Mucosa of descending colon (tissue), 3 donors: Measurements from ENCODE around the gene CCDC3. TPM values are rescaled to one million over a fixed set of nuclear protein-coding genes. Genes with fewer than 3 reads are reported as not detected.

Source experiments
- ATAC-seq: fragments of 200-7000 bp; cut with Tn5 transposase; one replicate; pipeline ENCODE4 v1.9.1; 2020; ENCODE audit warnings: mild to moderate bottlenecking, moderate library complexity
- DNase-seq, 3 donors: peaks; one replicate each; pipeline ENCODE4 v3.0.0-alpha.2; 2020
- H3K36me3 ChIP-seq: fragments of 200-600 bp; one replicate; pipeline ENCODE4 v1.8.0; 2021; ENCODE audit warnings: low read depth, mild to moderate bottlenecking
- H3K4me1 ChIP-seq: fragments of 200-600 bp; one replicate; pipeline ENCODE4 v1.8.0; 2021; ENCODE audit warnings: low read depth, mild to moderate bottlenecking
- H3K4me3 ChIP-seq: fragments of 200-600 bp; one replicate; pipeline ENCODE4 v1.8.0; 2021; ENCODE audit warnings: mild to moderate bottlenecking
- H3K9me3 ChIP-seq: fragments of 200-600 bp; one replicate; pipeline ENCODE4 v1.8.0; 2021; ENCODE audit warnings: mild to moderate bottlenecking
- intact Hi-C, 2 donors: fragments of 100-400 bp; cut with DNase I in 1 of 2; cut with micrococcal nuclease in 1 of 2; formaldehyde crosslinking; loops; one replicate each; pipeline versions ENCODE4 v1.11.0 to v1.11.1; 2022; cut with DNase I, micrococcal nuclease
- total RNA-seq, 3 donors: library from RNA; stranded (reverse); fragmentation: NEBNext Ultra II Directional in 2 of 3; extraction: Animal tissue kit (Norgen Biotek cat#: 25700) in 2 of 3; gene quantifications; one replicate each; pipeline versions ENCODE4 v1.2.1 to v1.2.4, GENCODE V29; 2021 to 2023
- TF ChIP-seq, protein P1 (sequence below): fragments of 200-600 bp; IDR thresholded peaks from one replicate; pipeline ENCODE4 v1.8.0; 2022; ENCODE audit warnings: antibody characterized with exemption, mild to moderate bottlenecking
- donor health status: DM: no; HTN: no; CAD: no; lungs with moderate emphysema.
- donor health status: DM: no; HTN: no; CAD: no.
- donor health status: DM: no; HTN: yes; CAD: no.

CCDC3 gene
- total RNA-seq, 3 donors from 2014 or later = 0.84 to 3.3 (median 2.3) TPM

- DNase-seq (no peak), ATAC-seq (no peak)
- H3K9me3 ChIP-seq = no peaks in the 10 kb centered on the region
- TF ChIP-seq, protein P1, sequence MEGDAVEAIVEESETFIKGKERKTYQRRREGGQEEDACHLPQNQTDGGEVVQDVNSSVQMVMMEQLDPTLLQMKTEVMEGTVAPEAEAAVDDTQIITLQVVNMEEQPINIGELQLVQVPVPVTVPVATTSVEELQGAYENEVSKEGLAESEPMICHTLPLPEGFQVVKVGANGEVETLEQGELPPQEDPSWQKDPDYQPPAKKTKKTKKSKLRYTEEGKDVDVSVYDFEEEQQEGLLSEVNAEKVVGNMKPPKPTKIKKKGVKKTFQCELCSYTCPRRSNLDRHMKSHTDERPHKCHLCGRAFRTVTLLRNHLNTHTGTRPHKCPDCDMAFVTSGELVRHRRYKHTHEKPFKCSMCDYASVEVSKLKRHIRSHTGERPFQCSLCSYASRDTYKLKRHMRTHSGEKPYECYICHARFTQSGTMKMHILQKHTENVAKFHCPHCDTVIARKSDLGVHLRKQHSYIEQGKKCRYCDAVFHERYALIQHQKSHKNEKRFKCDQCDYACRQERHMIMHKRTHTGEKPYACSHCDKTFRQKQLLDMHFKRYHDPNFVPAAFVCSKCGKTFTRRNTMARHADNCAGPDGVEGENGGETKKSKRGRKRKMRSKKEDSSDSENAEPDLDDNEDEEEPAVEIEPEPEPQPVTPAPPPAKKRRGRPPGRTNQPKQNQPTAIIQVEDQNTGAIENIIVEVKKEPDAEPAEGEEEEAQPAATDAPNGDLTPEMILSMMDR = no peak
- H3K4me3 ChIP-seq = no peak overlapping the region
- H3K36me3 ChIP-seq = no peaks in the 10 kb centered on the region
- intact Hi-C loops = no loop called here
- H3K4me1 ChIP-seq = no peaks in the 10 kb centered on the region
Measured at GRCh38 chr10:12980713-12981306, 20.7 kb downstream of the CCDC3 start.

- H3K4me3 ChIP-seq = no peak overlapping the region
- no peak for ATAC-seq
- intact Hi-C loops = no loop called here
- no peaks in the 10 kb centered on the region for H3K4me1 ChIP-seq
- no peaks in the 10 kb centered on the region for H3K36me3 ChIP-seq
- no peak for DNase-seq
- no peaks in the 10 kb centered on the region for H3K9me3 ChIP-seq
- TF ChIP-seq, protein P1 = no peak
Measured at GRCh38 chr10:12980102-12980661, 21.3 kb downstream of the CCDC3 start.

DNA sequence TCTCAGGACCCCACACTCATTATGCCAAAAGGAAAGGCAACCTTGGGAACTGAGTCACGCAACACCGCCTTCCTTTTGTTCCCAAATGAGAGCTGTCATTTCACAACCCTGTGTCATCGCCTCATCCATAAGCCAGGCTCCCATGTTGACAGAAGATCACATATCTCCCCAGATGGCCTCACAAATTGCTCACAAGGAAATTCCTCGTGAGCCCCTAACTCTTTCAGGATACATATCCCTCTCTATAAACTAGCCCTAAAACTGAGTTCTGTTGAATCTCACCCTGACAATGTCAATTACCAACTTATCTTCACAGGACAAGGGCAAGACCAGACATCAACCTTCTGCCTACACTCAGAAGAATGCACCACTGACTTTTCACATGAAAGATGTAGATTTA, 22.6 kb downstream of the CCDC3 start:
- H3K36me3 ChIP-seq = no peaks in the 10 kb centered on the region
- no peaks in the 10 kb centered on the region for H3K9me3 ChIP-seq
- no peak for DNase-seq
- intact Hi-C loops = no loop called here
- no peak for ATAC-seq
- no peaks in the 10 kb centered on the region for H3K4me1 ChIP-seq
- H3K4me3 ChIP-seq = no peak overlapping the region
- TF ChIP-seq, protein P1 = no peak

GRCh38 chr10:12975906-12976305, 25.6 kb downstream of the CCDC3 start:
- no peaks in the 10 kb centered on the region for H3K9me3 ChIP-seq
- intact Hi-C loops = no loop called here
- DNase-seq = no peak
- no peaks in the 10 kb centered on the region for H3K4me1 ChIP-seq
- ATAC-seq = no peak
- TF ChIP-seq, protein P1 = no peak
- H3K36me3 ChIP-seq = no peaks in the 10 kb centered on the region
- H3K4me3 ChIP-seq = no peak overlapping the region

DNA sequence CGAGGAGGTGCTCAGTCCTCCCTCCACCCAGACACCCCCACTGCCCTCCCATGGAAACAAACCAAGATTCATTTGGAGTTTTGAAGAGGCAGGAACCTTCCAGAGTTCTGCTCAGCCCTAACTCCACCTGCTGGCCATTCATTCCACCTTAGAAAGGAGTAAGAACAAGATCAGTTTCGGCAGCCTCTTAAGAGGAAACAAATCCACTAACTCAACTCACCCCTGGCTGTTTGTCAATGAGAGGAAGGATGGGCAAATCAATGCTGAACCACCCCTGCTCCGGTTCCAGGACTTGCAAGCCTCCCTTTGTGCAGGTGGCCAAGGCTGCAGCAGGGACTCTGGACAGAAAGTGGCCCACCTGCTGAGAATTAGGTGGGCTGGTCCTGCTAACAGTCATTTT, 26.2 kb downstream of the CCDC3 start:
- H3K9me3 ChIP-seq = no peaks in the 10 kb centered on the region
- intact Hi-C loops = no loop called here
- no peak overlapping the region for H3K4me3 ChIP-seq
- TF ChIP-seq, protein P1 = no peak
- no peaks in the 10 kb centered on the region for H3K36me3 ChIP-seq
- no peak for ATAC-seq
- no peaks in the 10 kb centered on the region for H3K4me1 ChIP-seq
- DNase-seq = peak in 1 of 3 donors; percentile 42
